Naive B cell (primary cell): Measurements from ENCODE around the gene UCHL3. TPM values are rescaled to one million over a fixed set of nuclear protein-coding genes. Genes with fewer than 3 reads are reported as not detected.

ENCODE experiments used
- ATAC-seq, 2 donors: fragments of 150-1000 bp; cut with Tn5 transposase; 2 replicates each; pipeline ENCODE4 v1.10.0; 2021; ENCODE audit warnings: low read depth in 2 of 2, mild to moderate bottlenecking in 2 of 2, moderate library complexity in 2 of 2
- DNase-seq: peaks from one replicate; pipeline ENCODE4 v3.0.0; 2022
- H3K27ac Mint-ChIP-seq, 6 donors: one replicate each; pipeline ENCODE4 v1.8.0; 2020 to 2022; ENCODE audit warnings: mild to moderate bottlenecking in 6 of 6, mixed read lengths in 6 of 6, moderate library complexity in 5 of 6, inconsistent platforms in 2 of 6
- H3K27me3 Mint-ChIP-seq, 3 donors: one replicate each; pipeline ENCODE4 v1.8.0; 2021 to 2022; ENCODE audit warnings: mixed read lengths in 3 of 3, mild to moderate bottlenecking in 1 of 3
- H3K36me3 Mint-ChIP-seq, 2 donors: one replicate each; pipeline ENCODE4 v1.8.0; 2020 to 2022; ENCODE audit warnings: mixed read lengths in 2 of 2, inconsistent platforms in 1 of 2, mild to moderate bottlenecking in 1 of 2
- H3K4me1 Mint-ChIP-seq, 3 donors: one replicate each; pipeline ENCODE4 v1.8.0; 2020 to 2022; ENCODE audit warnings: mixed read lengths in 3 of 3, inconsistent platforms in 1 of 3, mild to moderate bottlenecking in 1 of 3, moderate library complexity in 1 of 3
- H3K4me3 Mint-ChIP-seq, 8 donors: one replicate each; pipeline ENCODE4 v1.8.0; 2020 to 2022; ENCODE audit warnings: mild to moderate bottlenecking in 8 of 8, mixed read lengths in 8 of 8, moderate library complexity in 8 of 8, inconsistent platforms in 2 of 8
- H3K9me3 Mint-ChIP-seq, 7 donors: one replicate each; pipeline ENCODE4 v1.8.0; 2020 to 2022; ENCODE audit warnings: mixed read lengths in 7 of 7, mild to moderate bottlenecking in 5 of 7, inconsistent platforms in 2 of 7, moderate library complexity in 1 of 7
- polyA plus RNA-seq, 6 donors: library from polyadenylated mRNA; unstranded; fragments of 300-500 nt; fragmentation: Illumina TruSeq; gene quantifications; one replicate each; pipeline ENCODE4 v1.2.3, GENCODE V29; 2021; ENCODE audit warnings: low read depth in 6 of 6

The UCHL3 gene
- polyA plus RNA-seq, 6 donors from 2014 or later, result 39.4 to 58.3 (median 48.1) TPM

GRCh38 chr13:75558145-75558840, 8.7 kb downstream of the UCHL3 start:
- Mint-ChIP-seq H3K9me3 (no peaks in the 10 kb centered on the region), H3K4me1 (peaks cover 20 to 28% (median 21%) of the 10 kb centered on the region in 3 donors), H3K27ac (no peak overlapping the region), H3K36me3 (peaks cover 18 to 23% of the 10 kb centered on the region in 2 donors), H3K27me3 (no peaks in the 10 kb centered on the region), H3K4me3 (no peak overlapping the region)
- no peak for DNase-seq
- ATAC-seq, result no peak

GRCh38 chr13:75566658-75567057, 17.1 kb downstream of the UCHL3 start:
- ATAC-seq (no peak), DNase-seq (no peak)
- Mint-ChIP-seq H3K36me3 (peaks cover 8 to 18% of the 10 kb centered on the region in 2 donors), H3K27me3 (no peaks in the 10 kb centered on the region), H3K9me3 (no peaks in the 10 kb centered on the region), H3K27ac (no peak overlapping the region), H3K4me1 (no peaks in the 10 kb centered on the region), H3K4me3 (no peak overlapping the region)

- no peaks in the 10 kb centered on the region for H3K9me3 Mint-ChIP-seq
- H3K4me1 Mint-ChIP-seq, result no peaks in the 10 kb centered on the region
- H3K27me3 Mint-ChIP-seq, result no peaks in the 10 kb centered on the region
- ATAC-seq, result no peak
- H3K4me3 Mint-ChIP-seq, result no peak overlapping the region
- no peak for DNase-seq
- H3K27ac Mint-ChIP-seq, result no peak overlapping the region
- H3K36me3 Mint-ChIP-seq, result peaks cover 19 to 42% of the 10 kb centered on the region in 2 donors
Measured at GRCh38 chr13:75569576-75569975, 20.0 kb downstream of the UCHL3 start.

GRCh38 chr13:75579529-75579928, 29.9 kb downstream of the UCHL3 start:
- peaks cover 0 to 12% (median 10%) of the 10 kb centered on the region in 7 donors for H3K9me3 Mint-ChIP-seq
- H3K27ac Mint-ChIP-seq, result no peak overlapping the region
- H3K27me3 Mint-ChIP-seq, result no peaks in the 10 kb centered on the region
- no peak for ATAC-seq
- no peak overlapping the region for H3K4me3 Mint-ChIP-seq
- H3K36me3 Mint-ChIP-seq, result peaks cover 22 to 29% of the 10 kb centered on the region in 2 donors
- DNase-seq, result no peak
- peaks cover 0 to 7% (median 0%) of the 10 kb centered on the region in 3 donors for H3K4me1 Mint-ChIP-seq

GRCh38 chr13:75581874-75582640, 32.5 kb downstream of the UCHL3 start:
- Mint-ChIP-seq H3K9me3 (peaks cover 0 to 18% (median 12%) of the 10 kb centered on the region in 7 donors), H3K4me1 (peaks cover 0 to 7% (median 5%) of the 10 kb centered on the region in 3 donors), H3K27me3 (no peaks in the 10 kb centered on the region), H3K4me3 (no peak overlapping the region), H3K27ac (no peak overlapping the region), H3K36me3 (peaks cover 18 to 21% of the 10 kb centered on the region in 2 donors)
- ATAC-seq (no peak), DNase-seq (no peak)

- peaks cover 0 to 6% (median 1%) of the 10 kb centered on the region in 3 donors for H3K4me1 Mint-ChIP-seq
- no peak for DNase-seq
- no peaks in the 10 kb centered on the region for H3K27me3 Mint-ChIP-seq
- H3K36me3 Mint-ChIP-seq, result peaks cover 18 to 21% of the 10 kb centered on the region in 2 donors
- peaks cover 0 to 18% (median 12%) of the 10 kb centered on the region in 7 donors for H3K9me3 Mint-ChIP-seq
- H3K4me3 Mint-ChIP-seq, result no peak overlapping the region
- ATAC-seq, result no peak
- no peak overlapping the region for H3K27ac Mint-ChIP-seq
Measured at GRCh38 chr13:75583091-75583490, 33.5 kb downstream of the UCHL3 start.

GRCh38 chr13:75585153-75585552, 35.6 kb downstream of the UCHL3 start:
- Mint-ChIP-seq H3K27me3 (no peaks in the 10 kb centered on the region), H3K9me3 (peaks cover 0 to 18% (median 12%) of the 10 kb centered on the region in 7 donors), H3K4me3 (no peak overlapping the region), H3K27ac (no peak overlapping the region), H3K4me1 (peaks cover 0 to 6% (median 0%) of the 10 kb centered on the region in 3 donors), H3K36me3 (peaks cover 24 to 36% of the 10 kb centered on the region in 2 donors)
- ATAC-seq (no peak), DNase-seq (no peak)

- H3K9me3 Mint-ChIP-seq, result peaks cover 0 to 18% (median 12%) of the 10 kb centered on the region in 7 donors
- peaks cover 0 to 6% (median 0%) of the 10 kb centered on the region in 3 donors for H3K4me1 Mint-ChIP-seq
- H3K27ac Mint-ChIP-seq, result peak overlapping the region in 1 of 6 donors; percentile 17
- H3K36me3 Mint-ChIP-seq, result peaks cover 28 to 41% of the 10 kb centered on the region in 2 donors
- no peak for DNase-seq
- no peak for ATAC-seq
- no peak overlapping the region for H3K4me3 Mint-ChIP-seq
- no peaks in the 10 kb centered on the region for H3K27me3 Mint-ChIP-seq
Measured at GRCh38 chr13:75587679-75588078, 38.1 kb downstream of the UCHL3 start.

- Mint-ChIP-seq H3K4me1 (peaks cover 0 to 4% (median 0%) of the 10 kb centered on the region in 3 donors), H3K4me3 (no peak overlapping the region), H3K27me3 (no peaks in the 10 kb centered on the region), H3K9me3 (no peaks in the 10 kb centered on the region), H3K27ac (no peak overlapping the region), H3K36me3 (peaks cover 16 to 33% of the 10 kb centered on the region in 2 donors)
- DNase-seq (no peak), ATAC-seq (no peak)
Measured at GRCh38 chr13:75596657-75597182, 47.1 kb downstream of the UCHL3 start.

GRCh38 chr13:75600371-75600770, 50.8 kb downstream of the UCHL3 start:
- Mint-ChIP-seq H3K27ac (no peak overlapping the region), H3K4me1 (peaks cover 0 to 4% (median 0%) of the 10 kb centered on the region in 3 donors), H3K9me3 (no peaks in the 10 kb centered on the region), H3K27me3 (no peaks in the 10 kb centered on the region), H3K4me3 (no peak overlapping the region), H3K36me3 (peaks cover 16 to 29% of the 10 kb centered on the region in 2 donors)
- ATAC-seq, result no peak
- no peak for DNase-seq

GRCh38 chr13:75603038-75603437, 53.4 kb downstream of the UCHL3 start:
- DNase-seq, result no peak
- ATAC-seq, result no peak
- H3K9me3 Mint-ChIP-seq, result no peaks in the 10 kb centered on the region
- H3K27ac Mint-ChIP-seq, result no peak overlapping the region
- H3K4me1 Mint-ChIP-seq, result peaks cover 0 to 4% (median 0%) of the 10 kb centered on the region in 3 donors
- no peaks in the 10 kb centered on the region for H3K27me3 Mint-ChIP-seq
- peaks cover 11 to 14% of the 10 kb centered on the region in 2 donors for H3K36me3 Mint-ChIP-seq
- no peak overlapping the region for H3K4me3 Mint-ChIP-seq

GRCh38 chr13:75607447-75607846, 57.9 kb downstream of the UCHL3 start:
- ATAC-seq (no peak), DNase-seq (no peak)
- peaks cover 11 to 20% of the 10 kb centered on the region in 2 donors for H3K36me3 Mint-ChIP-seq
- no peak overlapping the region for H3K27ac Mint-ChIP-seq
- H3K4me3 Mint-ChIP-seq, result no peak overlapping the region
- no peaks in the 10 kb centered on the region for H3K27me3 Mint-ChIP-seq
- H3K9me3 Mint-ChIP-seq, result no peaks in the 10 kb centered on the region
- no peaks in the 10 kb centered on the region for H3K4me1 Mint-ChIP-seq

- Mint-ChIP-seq H3K27me3 (no peaks in the 10 kb centered on the region), H3K9me3 (no peaks in the 10 kb centered on the region), H3K36me3 (peaks cover 11 to 20% of the 10 kb centered on the region in 2 donors), H3K4me1 (peaks cover 0 to 6% (median 0%) of the 10 kb centered on the region in 3 donors), H3K27ac (no peak overlapping the region), H3K4me3 (no peak overlapping the region)
- DNase-seq, result no peak
- no peak for ATAC-seq
Measured at GRCh38 chr13:75610466-75610865, 60.9 kb downstream of the UCHL3 start.
